ENCODE data around the gene ZNF106.

DNA sequence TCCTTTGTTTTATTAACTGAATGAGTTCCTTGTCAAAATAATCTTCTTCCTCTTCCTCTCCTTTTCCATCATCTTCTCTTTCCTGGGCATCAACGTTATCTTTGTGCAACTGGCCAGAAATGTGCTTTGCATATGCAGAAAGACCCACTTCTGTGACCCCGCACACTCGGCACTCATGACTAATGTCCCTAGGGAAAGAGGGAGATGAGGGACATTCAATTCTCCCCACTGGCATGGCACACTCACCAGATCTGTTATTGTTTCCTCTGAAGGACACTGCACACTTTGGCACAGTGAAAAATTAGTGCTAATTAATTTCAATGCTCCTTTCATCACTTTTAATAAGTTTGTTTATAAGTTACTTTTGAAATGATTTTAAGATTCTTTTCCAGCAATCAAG lies 34.0 kb downstream of the ZNF106 start:
- TF ChIP-seq, protein P1, sequence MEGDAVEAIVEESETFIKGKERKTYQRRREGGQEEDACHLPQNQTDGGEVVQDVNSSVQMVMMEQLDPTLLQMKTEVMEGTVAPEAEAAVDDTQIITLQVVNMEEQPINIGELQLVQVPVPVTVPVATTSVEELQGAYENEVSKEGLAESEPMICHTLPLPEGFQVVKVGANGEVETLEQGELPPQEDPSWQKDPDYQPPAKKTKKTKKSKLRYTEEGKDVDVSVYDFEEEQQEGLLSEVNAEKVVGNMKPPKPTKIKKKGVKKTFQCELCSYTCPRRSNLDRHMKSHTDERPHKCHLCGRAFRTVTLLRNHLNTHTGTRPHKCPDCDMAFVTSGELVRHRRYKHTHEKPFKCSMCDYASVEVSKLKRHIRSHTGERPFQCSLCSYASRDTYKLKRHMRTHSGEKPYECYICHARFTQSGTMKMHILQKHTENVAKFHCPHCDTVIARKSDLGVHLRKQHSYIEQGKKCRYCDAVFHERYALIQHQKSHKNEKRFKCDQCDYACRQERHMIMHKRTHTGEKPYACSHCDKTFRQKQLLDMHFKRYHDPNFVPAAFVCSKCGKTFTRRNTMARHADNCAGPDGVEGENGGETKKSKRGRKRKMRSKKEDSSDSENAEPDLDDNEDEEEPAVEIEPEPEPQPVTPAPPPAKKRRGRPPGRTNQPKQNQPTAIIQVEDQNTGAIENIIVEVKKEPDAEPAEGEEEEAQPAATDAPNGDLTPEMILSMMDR (IDR thresholded peaks at IDR 0.05), result no peak
- TF ChIP-seq POLR2A (IDR thresholded peaks at IDR 0.05), result no peak

All from right lobe of liver (tissue), 4 donors.